Endothelial cell of umbilical vein (primary cell): ENCODE measurements around the gene ABCF2.

Experiments
- CTCF ChIP-seq, 2 donors: IDR thresholded peaks; 1 replicate in 1 of 2; 2 replicates in 1 of 2; pipeline ENCODE4 v1.5.1; 2011; ENCODE audit warnings: low read length in 2 of 2, mild to moderate bottlenecking in 2 of 2, moderate library complexity in 2 of 2, control low read depth in 1 of 2, inconsistent platforms in 1 of 2, low read depth in 1 of 2; ENCODE audit not compliant: insufficient read depth in 1 of 2; ENCODE audit errors: extremely low read depth in 1 of 2
- EZH2 ChIP-seq: IDR thresholded peaks from 2 replicates; pipeline ENCODE4 v1.6.1; 2012; ENCODE audit warnings: borderline replicate concordance, low read depth, mild to moderate bottlenecking, moderate library complexity, low read length, inconsistent platforms; ENCODE audit not compliant: severe bottlenecking
- FOS ChIP-seq: IDR thresholded peaks from 2 replicates; pipeline ENCODE4 v1.6.1; 2011; ENCODE audit warnings: mild to moderate bottlenecking, low read length, moderate library complexity, borderline replicate concordance; ENCODE audit not compliant: insufficient read depth
- JUN ChIP-seq: IDR thresholded peaks from 2 replicates; pipeline ENCODE4 v1.6.1; 2011; ENCODE audit warnings: borderline replicate concordance, low read depth; ENCODE audit not compliant: insufficient read length, insufficient read depth
- MAX ChIP-seq: IDR thresholded peaks from 2 replicates; pipeline ENCODE4 v1.6.1; 2011; ENCODE audit not compliant: insufficient read depth, insufficient read length
- MYC ChIP-seq: IDR thresholded peaks from one replicate; pipeline ENCODE4 v1.6.1; 2011; ENCODE audit warnings: mild to moderate bottlenecking, low read depth, low read length
- POLR2A ChIP-seq: IDR thresholded peaks from 2 replicates; pipeline ENCODE4 v1.6.1; 2012; ENCODE audit warnings: low read depth, mild to moderate bottlenecking, control low read depth, low read length
- POLR2AphosphoS5 ChIP-seq: IDR thresholded peaks from 2 replicates; pipeline ENCODE4 v1.6.1; 2012; ENCODE audit warnings: low read depth, mild to moderate bottlenecking, control low read depth, low read length, moderate library complexity; ENCODE audit not compliant: insufficient read depth

- TF ChIP-seq CTCF (IDR thresholded peaks at IDR 0.05; ENCODE audit: extremely low read depth in 1 of 2, insufficient read depth in 1 of 2, low read depth in 1 of 2, low read length in 2 of 2) (no peak), MYC (no peak), POLR2A (no peak), MAX (no peak), EZH2 (no peak), FOS (no peak), POLR2AphosphoS5 (peak; percentile 12), JUN (no peak)
These were observed 14.7 kb upstream of the ABCF2 start for GRCh38 chr7:151241755-151242096.
